Omental fat pad (tissue), 4 donors: ENCODE measurements around the gene C1orf198. TPM values are rescaled to one million over a fixed set of nuclear protein-coding genes. Genes with fewer than 3 reads are reported as not detected.

Source experiments
- ATAC-seq: fragments of 150-250 bp; one replicate; pipeline ENCODE4 v1.9.1; 2016; ENCODE audit warnings: mild to moderate bottlenecking, moderate library complexity; ENCODE audit not compliant: low FRiP score
- DNase-seq: peaks from one replicate; pipeline ENCODE4 v3.0.0-alpha.2; 2019; ENCODE audit warnings: low spot score
- CTCF ChIP-seq, 3 donors: fragments of 450-650 bp; IDR thresholded peaks; one replicate each; pipeline ENCODE4 v1.5.1; 2016 to 2017; ENCODE audit warnings: antibody characterized with exemption in 3 of 3, mild to moderate bottlenecking in 3 of 3, moderate library complexity in 2 of 3
- total RNA-seq, 4 donors: library from RNA; depleted of rRNA; stranded (reverse); fragments of >200 nt; gene quantifications; one replicate each; pipeline ENCODE4 v1.1.0, GENCODE V29; 2016

Gene C1orf198
- total RNA-seq, 4 donors from 2014 or later = 32.8 to 98.4 (median 63.2) TPM

GRCh38 chr1:230909974-230910754 is 41.8 kb upstream of the C1orf198 start:
- DNase-seq (no peak), ATAC-seq (peak; percentile 61)
- TF ChIP-seq CTCF (IDR thresholded peaks at IDR 0.05) = no peak

- ATAC-seq (no peak), DNase-seq (no peak)
- no peak for TF ChIP-seq CTCF (IDR thresholded peaks at IDR 0.05)
These were observed 39.3 kb upstream of the C1orf198 start for GRCh38 chr1:230907472-230908205.

GRCh38 chr1:230906226-230906625 is 37.9 kb upstream of the C1orf198 start:
- TF ChIP-seq CTCF (IDR thresholded peaks at IDR 0.05) = no peak
- DNase-seq (no peak), ATAC-seq (no peak)

GRCh38 chr1:230905733-230906132 is 37.4 kb upstream of the C1orf198 start:
- DNase-seq (no peak), ATAC-seq (no peak)
- no peak for TF ChIP-seq CTCF (IDR thresholded peaks at IDR 0.05)

GRCh38 chr1:230902349-230902923 is 34.1 kb upstream of the C1orf198 start:
- ATAC-seq (no peak), DNase-seq (no peak)
- no peak for TF ChIP-seq CTCF (IDR thresholded peaks at IDR 0.05)

- no peak for ATAC-seq
- no peak for TF ChIP-seq CTCF (IDR thresholded peaks at IDR 0.05)
These were observed 33.4 kb upstream of the C1orf198 start for GRCh38 chr1:230901671-230902070.

More at GRCh38 chr1:230901671-230902070, 33.4 kb upstream of the C1orf198 start:
- no peak for DNase-seq
